Nephron (organoid): Measurements from ENCODE around the gene PDZD11.

Experiments used
- H3K27ac Mint-ChIP-seq, 3 experiments: 2 replicates each; pipeline ENCODE4 v1.8.0; 2020; ENCODE audit warnings: mixed read lengths in 3 of 3, mild to moderate bottlenecking in 2 of 3, moderate library complexity in 1 of 3
- H3K27me3 Mint-ChIP-seq: 2 replicates; pipeline ENCODE4 v1.8.0; 2021; ENCODE audit warnings: low read depth, mild to moderate bottlenecking, moderate library complexity, mixed read lengths
- H3K36me3 Mint-ChIP-seq: 2 replicates; pipeline ENCODE4 v1.8.0; 2020; ENCODE audit warnings: low read depth, mixed read lengths
- H3K4me1 Mint-ChIP-seq: 2 replicates; pipeline ENCODE4 v1.8.0; 2020; ENCODE audit warnings: mixed read lengths
- H3K4me3 Mint-ChIP-seq, 3 experiments: 2 replicates each; pipeline ENCODE4 v1.8.0; 2020; ENCODE audit warnings: mild to moderate bottlenecking in 3 of 3, mixed read lengths in 3 of 3, moderate library complexity in 2 of 3
- H3K9me3 Mint-ChIP-seq: 2 replicates; pipeline ENCODE4 v1.8.0; 2020; ENCODE audit warnings: mixed read lengths
- CTCF ChIP-seq, 3 experiments: fragments of 200-600 bp; sonication (generic); IDR thresholded peaks; one replicate each; pipeline ENCODE4 v1.5.0; 2021; ENCODE audit warnings: antibody characterized with exemption in 3 of 3; ENCODE audit not compliant: unreplicated experiment in 3 of 3

Gene PDZD11

DNA sequence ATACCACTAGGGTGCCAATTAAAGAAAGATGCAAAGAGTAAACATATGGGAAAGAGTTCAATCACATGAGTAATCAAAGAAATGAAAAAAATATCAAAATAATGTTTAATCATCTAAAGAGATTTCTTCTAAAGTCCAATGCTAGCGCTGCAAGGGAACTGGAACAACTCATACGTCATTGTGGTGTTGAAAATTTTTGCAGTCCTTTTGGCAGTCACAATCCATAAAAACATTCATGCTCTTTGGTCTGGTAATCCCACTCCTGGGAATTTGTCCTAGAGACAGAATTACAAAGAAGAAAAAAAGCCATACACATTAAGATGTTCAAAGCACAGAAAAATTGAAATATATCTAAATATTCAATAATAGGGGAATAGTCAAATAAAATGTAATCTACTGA is 34.3 kb downstream of the PDZD11 start:
- Mint-ChIP-seq H3K4me1 (no peaks in the 10 kb centered on the region), H3K4me3 (no peak overlapping the region), H3K36me3 (no peaks in the 10 kb centered on the region), H3K27ac (no peak overlapping the region), H3K27me3 (no peaks in the 10 kb centered on the region), H3K9me3 (peaks cover 2% of the 10 kb centered on the region)
- TF ChIP-seq CTCF (IDR thresholded peaks at IDR 0.05; ENCODE audit: unreplicated experiment in 3 of 3) = no peak

DNA sequence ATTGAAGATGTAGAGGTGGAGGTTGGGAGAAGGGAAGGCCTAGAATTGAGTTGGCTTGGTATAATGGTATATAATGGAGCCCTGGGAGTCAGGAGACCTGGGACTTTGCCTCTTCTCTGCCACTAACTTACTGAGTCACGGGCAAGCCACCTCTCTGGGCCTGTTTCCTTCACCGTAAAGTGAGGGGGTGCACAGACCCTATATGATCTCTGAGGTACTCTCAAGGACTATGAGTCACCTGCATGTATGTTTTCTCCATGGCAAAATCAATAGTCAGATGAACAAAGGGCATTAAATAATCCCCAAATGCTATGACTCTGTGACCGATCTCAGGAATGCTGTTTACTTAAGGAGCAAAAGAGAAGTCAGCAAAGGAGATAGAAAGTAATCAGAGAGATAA is 34.8 kb downstream of the PDZD11 start:
- H3K9me3 Mint-ChIP-seq = peaks cover 3% of the 10 kb centered on the region
- H3K36me3 Mint-ChIP-seq = no peaks in the 10 kb centered on the region
- no peaks in the 10 kb centered on the region for H3K27me3 Mint-ChIP-seq
- TF ChIP-seq CTCF (IDR thresholded peaks at IDR 0.05; ENCODE audit: unreplicated experiment in 3 of 3) = no peak
- no peak overlapping the region for H3K4me3 Mint-ChIP-seq
- no peaks in the 10 kb centered on the region for H3K4me1 Mint-ChIP-seq
- no peak overlapping the region for H3K27ac Mint-ChIP-seq

- H3K27me3 Mint-ChIP-seq = no peaks in the 10 kb centered on the region
- no peak overlapping the region for H3K27ac Mint-ChIP-seq
- H3K4me3 Mint-ChIP-seq = no peak overlapping the region
- H3K4me1 Mint-ChIP-seq = no peaks in the 10 kb centered on the region
- H3K9me3 Mint-ChIP-seq = peaks cover 2% of the 10 kb centered on the region
- H3K36me3 Mint-ChIP-seq = no peaks in the 10 kb centered on the region
- TF ChIP-seq CTCF (IDR thresholded peaks at IDR 0.05; ENCODE audit: unreplicated experiment in 3 of 3) = no peak
Observed at GRCh38 chrX:70254063-70254400, 35.7 kb downstream of the PDZD11 start.

- H3K27me3 Mint-ChIP-seq = no peaks in the 10 kb centered on the region
- no peak overlapping the region for H3K27ac Mint-ChIP-seq
- no peaks in the 10 kb centered on the region for H3K36me3 Mint-ChIP-seq
- no peaks in the 10 kb centered on the region for H3K4me1 Mint-ChIP-seq
- no peak for TF ChIP-seq CTCF (IDR thresholded peaks at IDR 0.05; ENCODE audit: unreplicated experiment in 3 of 3)
- peaks cover 2% of the 10 kb centered on the region for H3K9me3 Mint-ChIP-seq
- no peak overlapping the region for H3K4me3 Mint-ChIP-seq
Observed at GRCh38 chrX:70253377-70254062, 36.2 kb downstream of the PDZD11 start.

DNA sequence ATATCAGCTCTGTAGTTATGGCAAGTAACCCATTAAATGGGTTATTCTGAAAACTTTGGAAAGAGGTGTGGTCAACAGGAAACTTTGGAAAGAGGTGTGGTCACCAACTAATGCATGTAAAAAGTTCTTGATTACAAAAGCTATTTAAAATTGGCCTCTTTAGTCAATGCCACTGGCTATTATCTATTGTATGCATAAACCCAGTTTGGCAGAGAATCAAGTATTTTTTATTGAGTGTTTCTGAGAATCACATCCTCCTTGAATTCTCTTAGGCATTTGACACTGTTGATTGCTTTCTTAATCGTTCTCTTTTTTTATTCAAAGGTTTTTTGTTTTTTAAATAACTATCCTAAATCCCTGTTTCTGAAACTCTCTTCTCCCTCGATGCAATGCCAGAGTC is 37.2 kb downstream of the PDZD11 start:
- no peaks in the 10 kb centered on the region for H3K36me3 Mint-ChIP-seq
- no peak overlapping the region for H3K27ac Mint-ChIP-seq
- H3K4me1 Mint-ChIP-seq = no peaks in the 10 kb centered on the region
- no peaks in the 10 kb centered on the region for H3K27me3 Mint-ChIP-seq
- no peak for TF ChIP-seq CTCF (IDR thresholded peaks at IDR 0.05; ENCODE audit: unreplicated experiment in 3 of 3)
- peaks cover 2% of the 10 kb centered on the region for H3K9me3 Mint-ChIP-seq
- no peak overlapping the region for H3K4me3 Mint-ChIP-seq

- Mint-ChIP-seq H3K4me1 (no peaks in the 10 kb centered on the region), H3K27me3 (no peaks in the 10 kb centered on the region), H3K9me3 (peaks cover 2% of the 10 kb centered on the region), H3K27ac (no peak overlapping the region), H3K36me3 (no peaks in the 10 kb centered on the region), H3K4me3 (no peak overlapping the region)
- TF ChIP-seq CTCF (IDR thresholded peaks at IDR 0.05; ENCODE audit: unreplicated experiment in 3 of 3) = no peak
Observed at GRCh38 chrX:70247252-70247651, 42.5 kb downstream of the PDZD11 start.
